GM21529 (cell line): Measurements from ENCODE around the gene PCED1B.
"Not testable (repeated sequence)": the region's sequence is repeated elsewhere in the genome, so short reads cannot be mapped to it uniquely, and the experiment has no call there.

ENCODE experiments used
- ATAC-seq: cut with Tn5 transposase; IDR thresholded peaks from one replicate; pipeline ENCODE4 v1.9.1; 2021; ENCODE audit not compliant: unreplicated experiment

Gene PCED1B

DNA sequence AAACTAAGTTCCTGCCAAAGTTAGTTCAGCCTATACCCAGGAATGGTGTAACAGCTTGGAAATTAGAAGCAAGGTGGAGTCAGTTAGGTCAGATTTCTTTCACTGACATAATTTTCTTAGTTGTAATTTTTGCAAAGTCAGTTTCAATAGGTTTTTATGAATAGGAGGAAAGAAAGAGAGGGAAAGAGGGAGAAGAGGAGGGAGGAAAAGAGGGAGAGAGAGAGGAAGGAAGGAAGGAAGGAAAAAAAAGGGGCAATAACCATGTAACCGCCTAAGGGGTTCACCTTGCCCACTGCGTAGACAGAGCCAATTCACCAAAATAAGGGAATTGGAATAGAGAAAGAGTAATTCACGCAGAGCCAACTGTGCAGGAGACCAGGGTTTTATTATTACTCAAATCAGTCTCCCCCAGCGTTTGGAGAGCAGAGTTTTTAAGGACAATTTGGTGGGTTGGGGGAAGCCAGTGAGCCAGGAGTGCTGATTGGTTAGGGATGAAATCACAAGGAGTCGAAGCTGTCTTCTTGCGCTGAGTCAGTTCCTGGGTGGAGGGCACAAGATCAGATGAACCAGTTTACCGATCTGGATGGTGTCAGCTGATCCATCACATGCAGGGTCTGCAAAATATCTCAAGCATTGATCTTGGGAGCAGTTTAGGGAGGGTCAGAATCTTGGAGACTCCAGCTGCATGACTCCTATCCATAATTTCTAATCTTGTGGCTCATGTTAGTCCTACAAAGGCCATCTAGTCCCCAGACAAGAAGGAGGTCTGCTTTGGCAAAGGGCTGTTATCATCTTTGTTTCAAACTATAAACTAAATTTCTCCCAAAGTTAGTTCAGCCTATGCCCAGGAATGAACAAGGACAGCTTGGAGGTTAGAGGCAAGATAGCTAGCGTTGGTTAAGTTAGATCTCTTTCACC lies 126.4 kb downstream of the PCED1B start:
- ATAC-seq = no peak

DNA sequence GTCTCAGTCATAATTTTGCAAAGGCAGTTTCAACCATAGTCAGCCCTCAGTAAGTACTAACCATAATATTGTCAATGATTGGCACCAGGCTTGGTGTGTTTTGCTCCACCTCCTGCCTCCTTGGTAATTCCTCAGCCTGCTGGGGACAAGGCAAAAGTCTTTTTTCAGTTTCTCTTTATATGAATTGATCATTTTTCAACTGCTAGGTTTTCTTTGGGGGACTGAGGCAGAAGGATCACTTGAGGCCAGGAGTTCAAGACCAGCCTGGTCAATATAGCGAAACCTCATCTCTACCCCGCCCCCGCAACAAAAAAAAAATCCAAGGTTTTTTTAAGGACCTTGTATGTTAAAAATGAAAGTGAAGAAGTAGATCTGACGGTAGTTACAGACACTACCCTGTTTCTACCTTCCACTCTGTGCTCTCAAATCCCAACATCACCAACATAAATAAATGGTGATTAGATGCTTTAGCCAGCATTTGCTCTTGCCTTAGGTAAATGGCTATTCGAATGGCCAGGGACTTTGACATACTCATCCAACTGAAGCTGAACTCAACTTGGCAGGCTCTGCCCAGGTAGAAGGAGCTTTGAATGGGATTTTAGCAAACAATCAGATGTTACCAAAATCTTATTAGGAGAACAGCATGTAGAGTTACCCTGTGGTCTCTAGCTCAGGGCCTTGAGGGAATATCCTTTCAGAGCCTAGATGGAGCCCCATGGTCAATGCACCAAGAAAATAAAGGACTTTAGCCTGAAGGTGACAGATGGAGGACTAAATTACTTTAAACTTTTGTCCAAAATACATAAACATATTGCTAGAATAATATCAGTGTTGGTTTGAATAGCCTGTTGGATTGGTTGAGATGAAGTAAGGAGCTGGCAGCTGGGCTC lies 127.3 kb downstream of the PCED1B start:
- ATAC-seq = no peak

DNA sequence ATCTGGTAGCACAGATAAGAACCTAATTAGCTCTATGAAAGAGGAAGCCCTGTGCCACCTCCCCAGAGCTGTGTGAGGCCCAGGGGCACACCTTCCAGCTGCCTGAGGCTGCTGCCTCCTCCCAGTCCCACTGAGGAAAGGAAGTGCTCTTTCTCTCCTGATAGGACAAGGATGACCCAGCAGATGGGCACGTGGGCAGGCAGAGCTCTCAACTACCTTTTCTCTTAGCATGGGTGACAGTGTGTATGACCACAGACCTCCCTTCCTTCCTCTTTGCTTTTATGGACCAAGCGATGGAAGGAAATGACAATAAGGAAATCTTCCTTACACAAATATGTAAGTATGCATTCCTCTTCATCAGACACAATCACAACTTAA lies 127.9 kb downstream of the PCED1B start:
- peak; percentile 58 for ATAC-seq

DNA sequence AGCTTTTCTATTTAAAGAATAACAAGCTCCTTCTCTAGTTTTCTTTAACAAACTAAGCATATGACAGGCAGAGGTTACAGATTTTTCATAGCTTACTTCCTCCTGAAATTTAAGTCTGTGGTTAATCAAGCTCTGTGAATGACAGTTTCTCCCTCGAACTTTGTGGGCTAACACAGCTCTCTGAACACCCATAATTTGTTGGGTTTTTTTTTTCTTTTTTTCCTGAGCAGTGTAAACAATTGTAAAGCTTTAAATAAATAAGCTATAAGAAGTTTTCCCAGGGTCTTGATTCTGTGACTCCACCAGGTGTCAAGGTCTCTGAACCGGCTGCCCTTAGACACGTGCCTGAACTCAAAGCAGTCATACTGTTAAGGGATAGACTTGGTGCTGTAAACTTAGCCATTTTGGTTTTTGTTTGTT lies 128.4 kb downstream of the PCED1B start:
- peak; percentile 76 for ATAC-seq

DNA sequence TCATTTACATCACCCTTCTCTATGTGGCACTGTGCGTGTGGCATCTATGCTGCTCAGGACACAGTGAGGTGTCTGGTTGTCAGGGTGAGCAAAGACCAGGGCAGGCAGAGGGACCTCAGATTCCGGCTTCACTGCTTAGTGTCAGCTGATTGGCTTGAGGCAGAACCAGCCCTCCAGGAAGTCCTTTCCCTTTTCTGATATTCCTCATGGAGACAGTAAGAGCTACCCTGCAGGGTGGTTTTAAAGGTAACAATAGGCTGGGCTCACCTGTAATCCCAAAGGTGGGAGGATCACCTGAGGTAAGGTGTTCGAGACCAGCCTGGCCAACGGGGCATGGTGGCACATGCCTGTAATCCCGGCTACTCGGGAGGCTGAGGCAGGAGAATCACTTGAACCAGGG lies 129.6 kb downstream of the PCED1B start:
- no peak for ATAC-seq

DNA sequence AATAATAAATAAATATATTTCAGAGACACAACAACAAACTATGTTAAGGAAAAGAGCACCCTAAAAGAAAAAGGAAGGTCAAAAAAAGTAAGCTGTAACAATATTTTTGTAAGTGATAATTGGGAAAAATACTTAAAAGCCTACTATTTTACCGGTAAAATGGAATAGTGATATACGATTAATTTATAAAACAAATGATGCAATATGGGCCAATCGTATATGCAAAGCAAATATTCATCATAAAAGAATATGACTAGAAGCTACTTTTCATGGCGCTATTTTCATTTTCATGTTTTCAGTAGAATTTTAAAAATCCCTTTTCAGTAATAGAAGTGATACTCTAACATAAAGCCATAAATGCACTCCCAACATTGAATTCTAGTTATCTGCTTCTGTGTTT lies 131.4 kb downstream of the PCED1B start:
- ATAC-seq = no peak

DNA sequence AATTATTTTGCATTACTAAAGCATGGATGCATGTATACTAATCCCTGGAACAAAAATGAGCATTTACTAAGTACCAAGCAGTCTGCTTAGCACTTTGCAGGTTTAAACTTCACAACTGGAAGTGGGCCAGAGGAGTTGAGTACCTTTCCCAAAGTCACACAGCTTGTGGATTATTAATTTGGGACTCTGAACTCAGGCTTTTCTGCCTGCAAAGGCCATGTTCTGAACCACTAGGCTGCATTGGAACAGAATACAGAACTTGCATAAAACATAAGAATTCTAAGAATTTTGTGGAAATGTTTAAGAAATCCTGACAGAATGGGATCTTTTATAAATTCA lies 133.2 kb downstream of the PCED1B start:
- no peak for ATAC-seq

DNA sequence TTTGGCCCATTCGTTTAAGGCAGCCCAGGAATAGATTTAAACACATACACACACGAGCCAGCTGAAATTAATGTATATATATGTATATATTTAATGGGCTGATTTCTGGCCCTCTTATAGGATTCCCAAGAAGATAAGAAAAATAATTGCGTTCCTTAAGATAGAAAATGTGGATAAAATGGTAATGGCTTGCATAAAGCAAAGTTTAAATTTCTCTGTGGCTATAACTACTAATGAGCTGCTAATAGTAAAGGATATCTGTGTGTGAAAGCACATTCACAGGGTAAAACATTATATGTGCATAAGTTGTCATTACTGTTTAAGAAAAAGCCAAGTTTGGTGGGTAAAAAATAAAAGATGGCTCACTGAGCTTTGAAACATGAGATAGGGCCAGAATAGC lies 134.0 kb downstream of the PCED1B start:
- ATAC-seq = no peak

DNA sequence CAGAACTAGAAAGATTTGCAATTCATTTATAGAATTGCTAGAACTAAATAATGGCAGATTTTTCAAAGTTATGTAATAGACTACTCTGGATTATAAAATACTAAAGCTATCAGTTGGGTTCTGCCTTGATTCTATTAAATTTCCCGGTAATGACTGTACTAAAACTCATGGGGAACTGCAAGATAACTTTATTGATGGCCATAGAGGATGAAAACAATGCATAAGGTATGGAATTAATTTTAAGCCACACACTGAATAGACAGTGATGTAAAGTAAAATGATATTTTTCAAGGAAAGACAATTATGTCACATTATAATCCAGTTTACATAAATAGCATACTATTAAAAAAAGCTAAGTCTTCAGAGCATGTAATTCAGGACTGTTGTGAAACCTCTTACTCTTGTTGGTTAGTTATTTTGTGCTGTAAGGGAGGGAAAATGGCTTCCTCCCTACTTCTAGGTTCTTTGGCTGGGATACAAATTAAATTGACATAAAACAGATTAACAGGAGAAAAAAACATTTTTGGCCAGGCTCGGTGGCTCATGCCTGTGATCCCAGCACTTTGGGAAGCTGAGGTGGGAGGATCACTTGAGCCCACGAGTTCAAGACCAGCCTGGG lies 134.7 kb downstream of the PCED1B start:
- no peak for ATAC-seq

DNA sequence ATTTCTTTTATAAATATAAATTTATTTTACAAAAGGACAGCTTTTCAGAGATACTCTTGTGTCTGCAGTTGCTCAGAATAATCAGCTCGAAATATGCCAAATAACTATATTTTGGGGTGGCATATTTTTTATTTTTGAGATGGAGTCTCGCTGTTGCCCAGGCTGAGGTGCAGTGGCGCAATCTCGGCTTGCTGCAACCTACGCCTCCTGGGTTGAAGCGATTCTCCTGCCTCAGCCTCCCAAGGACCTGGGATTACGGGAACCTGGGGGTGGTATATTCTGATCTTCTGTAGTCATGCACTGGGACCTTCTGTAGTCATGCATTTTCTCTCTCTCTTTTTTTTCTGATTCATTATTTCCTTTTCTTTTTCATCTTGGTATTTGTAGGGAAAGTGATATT lies 135.3 kb downstream of the PCED1B start:
- no peak for ATAC-seq

DNA sequence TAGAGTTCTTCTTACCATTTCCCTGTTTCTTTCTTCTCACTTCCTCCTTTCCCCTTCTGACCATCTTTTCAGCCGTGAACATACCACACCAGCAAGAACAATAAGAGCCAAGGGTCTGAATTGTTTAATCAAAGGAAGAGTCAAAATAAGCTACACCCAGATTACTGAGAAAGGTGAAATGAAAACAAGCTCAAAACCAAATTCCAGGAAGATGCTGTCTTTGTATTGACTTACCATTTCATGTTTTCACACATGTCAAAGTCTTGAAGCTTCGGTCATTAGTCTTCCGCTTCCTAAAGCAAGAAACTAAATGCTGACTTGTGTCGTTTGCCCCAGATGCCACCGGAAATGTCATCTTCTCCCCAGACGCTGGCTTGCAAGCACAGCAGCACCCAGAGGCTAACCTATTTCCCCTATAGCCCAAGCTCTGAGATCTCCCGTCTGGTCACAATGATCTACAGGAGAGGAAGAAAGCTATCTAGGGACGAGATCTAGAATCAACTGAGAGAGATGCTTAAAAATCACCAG lies 136.8 kb downstream of the PCED1B start:
- ATAC-seq = peak; percentile 61

DNA sequence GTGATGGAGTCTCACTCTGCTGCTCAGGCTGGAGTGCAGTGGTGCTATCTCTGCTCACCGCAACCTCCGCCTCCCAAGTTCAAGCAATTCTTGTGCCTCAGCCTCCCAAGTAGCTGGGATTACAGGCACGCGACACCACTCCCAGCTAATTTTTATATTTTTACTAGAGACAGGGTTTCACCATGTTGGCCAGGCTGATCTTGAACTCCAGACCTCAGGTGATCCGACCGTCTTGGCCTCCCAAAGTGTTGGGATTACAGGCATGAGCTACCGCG lies 138.1 kb downstream of the PCED1B start:
- not testable (repeated sequence) for ATAC-seq

DNA sequence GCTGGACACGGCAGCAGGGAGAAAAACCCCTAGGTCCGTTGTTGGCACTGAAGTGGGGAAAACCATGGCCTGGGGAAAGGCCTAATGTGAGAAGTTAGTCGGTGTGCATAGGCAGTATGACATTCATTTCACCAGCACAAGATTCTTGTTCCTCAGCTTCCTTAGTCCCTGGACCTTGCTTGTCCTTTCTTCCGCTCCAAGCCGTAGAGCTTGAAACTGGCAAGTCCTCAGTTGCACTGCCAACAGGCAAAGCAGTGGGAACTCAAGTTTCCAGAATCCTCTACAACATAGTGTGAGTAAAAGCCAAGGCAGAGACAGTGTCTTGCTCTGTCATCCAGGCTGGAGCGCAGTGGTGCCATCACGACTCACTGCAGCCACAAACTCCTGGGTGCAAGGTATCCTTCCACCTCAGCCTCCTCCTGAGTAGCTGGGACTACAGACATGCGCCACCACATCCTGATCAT lies 138.8 kb downstream of the PCED1B start:
- ATAC-seq = peak; percentile 31

DNA sequence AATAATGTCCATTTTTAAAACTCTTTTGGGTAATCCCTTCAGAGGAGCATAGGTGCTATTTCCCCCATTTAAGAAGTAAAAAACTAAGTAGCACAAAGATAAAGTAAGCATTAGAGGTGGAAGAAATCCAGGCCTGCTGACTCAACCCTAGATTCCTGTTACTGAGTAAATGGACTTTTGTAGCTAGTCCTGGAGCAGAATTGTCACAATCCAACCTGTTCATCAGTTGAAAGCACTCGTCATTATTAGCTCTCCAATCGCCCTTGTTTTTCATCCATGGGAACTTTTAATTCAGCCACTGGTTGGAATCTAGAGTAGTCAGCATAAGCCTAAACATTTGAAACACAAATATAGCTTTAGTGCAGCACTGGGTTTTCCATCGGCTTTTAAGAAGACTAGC lies 139.8 kb downstream of the PCED1B start:
- no peak for ATAC-seq

DNA sequence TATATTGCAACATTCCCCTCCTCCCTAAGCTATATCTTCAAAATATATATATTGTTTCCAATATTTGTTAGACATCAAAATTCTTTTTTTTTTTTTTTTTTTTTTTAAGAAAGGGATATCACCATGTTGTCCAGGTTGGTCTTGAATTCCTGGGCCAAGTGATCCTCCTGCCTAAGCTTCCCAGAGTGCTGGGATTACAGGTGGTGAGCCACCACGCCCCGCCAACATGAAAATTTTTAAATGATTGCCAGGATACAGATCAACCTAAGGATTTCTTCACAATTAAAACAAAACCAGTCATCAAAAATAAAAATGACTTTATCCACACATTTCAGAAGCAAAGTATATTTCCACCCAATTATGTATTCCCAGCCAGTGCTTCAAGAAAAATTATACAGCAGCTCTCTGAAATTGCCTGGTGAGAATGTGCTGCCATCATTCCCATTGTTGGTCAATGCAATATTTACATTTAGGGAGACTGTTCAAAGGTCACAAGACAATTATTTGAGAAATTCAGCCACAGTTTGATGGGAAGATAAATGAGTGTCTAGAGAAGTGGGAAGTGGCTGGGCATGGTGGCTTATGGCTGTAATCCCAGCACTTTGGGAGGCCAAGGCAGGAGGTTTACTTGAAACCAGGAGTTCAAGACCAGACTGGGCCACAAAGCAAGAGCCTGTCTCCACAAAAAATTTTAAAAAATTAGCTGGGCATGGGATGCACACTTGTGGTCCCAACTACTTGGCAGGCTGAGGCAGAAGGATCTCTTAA lies 142.0 kb downstream of the PCED1B start:
- no peak for ATAC-seq

DNA sequence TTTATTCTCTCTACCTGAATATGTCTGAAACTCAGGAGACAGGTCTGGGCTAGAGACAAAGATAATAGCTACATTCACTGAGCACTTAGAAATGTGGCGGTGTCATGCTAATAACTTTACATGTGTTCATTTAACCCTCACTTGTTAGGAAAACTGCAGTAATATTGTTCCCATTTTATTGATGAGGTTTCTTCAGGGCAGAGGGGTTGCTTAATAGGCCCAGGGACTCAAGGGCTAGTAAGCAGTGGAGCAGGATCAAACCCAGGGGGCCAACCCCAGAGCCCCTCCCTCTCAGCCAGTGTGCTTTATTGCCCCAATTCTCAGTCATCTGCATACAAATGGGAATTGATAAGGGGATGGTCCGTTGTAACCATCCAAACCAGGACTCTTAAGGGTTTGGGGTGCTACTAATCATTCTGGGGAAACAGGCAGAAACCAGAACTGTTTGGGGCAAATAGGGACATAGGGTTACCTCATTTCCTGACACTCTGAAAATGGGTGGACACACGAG lies 143.2 kb downstream of the PCED1B start:
- ATAC-seq = no peak

DNA sequence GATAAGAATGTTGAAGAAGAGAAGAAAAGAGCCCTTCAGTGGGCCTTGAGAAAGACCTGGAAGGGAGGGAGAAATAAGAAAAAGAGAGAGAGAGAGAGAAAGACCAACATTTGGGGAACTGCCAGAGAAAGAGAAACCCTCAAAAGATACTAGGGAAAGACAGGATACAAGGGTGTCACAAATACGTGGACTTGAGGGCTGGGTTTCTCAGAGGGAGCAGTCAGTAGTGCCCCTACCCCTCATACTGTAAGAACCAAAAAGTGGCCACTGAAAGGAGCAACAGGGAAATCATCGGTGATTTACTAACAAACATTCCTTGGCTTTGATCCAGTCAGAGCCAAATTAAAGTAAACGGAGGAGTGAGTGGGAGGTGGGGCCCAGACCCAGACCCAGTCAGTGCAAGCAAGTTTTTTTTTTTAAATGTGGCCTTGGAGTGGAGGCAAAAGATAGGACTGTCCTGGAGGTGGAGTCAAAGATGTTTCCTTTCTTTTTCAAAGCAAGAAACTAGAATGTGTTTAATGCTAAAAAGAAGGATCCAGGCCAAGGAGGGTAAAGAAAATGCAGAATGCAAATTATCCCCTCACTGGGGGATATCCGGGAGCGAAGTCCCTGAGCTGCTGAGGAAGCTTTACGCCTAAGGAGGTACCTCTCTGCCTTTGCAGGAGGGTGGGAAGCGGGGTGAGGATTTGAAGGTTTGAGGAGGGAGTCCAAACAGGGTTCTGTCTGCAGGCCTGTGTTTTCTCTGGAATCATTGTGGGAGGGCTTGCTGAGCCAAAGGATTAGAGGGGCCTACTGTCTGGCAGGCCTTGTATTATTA lies 143.8 kb downstream of the PCED1B start:
- ATAC-seq = peak; percentile 43

DNA sequence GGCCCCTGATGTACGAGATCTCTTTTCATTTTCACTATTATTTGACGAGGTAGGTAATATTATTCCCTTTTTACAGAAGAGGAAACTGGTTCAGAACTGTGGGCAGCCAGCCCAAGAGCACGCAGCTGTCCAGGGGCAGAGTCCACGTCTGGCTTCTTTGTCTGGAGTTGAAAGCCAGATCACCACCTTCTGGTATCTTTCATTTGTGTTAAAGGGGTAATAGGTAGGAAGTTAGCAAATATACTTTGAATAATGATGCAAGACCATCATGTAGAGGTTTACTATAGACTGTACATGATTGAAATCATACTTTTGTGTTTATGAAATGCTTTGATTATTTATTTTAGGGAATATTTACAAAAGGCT lies 144.4 kb downstream of the PCED1B start:
- ATAC-seq = peak; percentile 28

DNA sequence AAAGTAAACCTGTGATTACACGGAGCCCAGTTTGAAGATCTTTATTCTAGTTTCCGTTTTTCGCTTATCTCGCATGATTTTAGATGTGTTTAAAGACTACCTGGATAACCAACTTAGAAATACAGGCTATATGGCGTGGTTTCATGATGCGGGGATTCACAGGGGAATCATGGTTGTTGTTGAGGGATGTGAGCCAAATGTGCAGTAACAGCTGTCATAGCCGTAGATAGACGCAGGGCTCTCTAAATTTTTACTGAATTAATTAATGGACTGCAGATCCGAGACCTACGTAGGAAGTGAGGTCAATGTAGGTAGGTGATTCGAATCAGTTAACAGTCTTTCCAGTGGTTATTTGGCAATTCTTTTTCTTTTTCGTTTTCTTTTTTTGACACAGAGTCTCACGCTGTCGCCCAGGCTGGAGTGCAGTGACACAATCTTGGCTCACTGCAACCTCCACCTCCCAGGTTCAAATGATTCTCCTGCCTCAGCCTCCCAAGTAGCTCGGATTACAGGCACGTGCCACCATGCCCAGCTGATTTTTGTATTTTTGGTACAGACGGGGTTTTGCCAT lies 145.2 kb downstream of the PCED1B start:
- no peak for ATAC-seq
